Left lung (tissue), 10 donors: ENCODE measurements around the gene PHRF1. TPM values are rescaled to one million over a fixed set of nuclear protein-coding genes. Genes with fewer than 3 reads are reported as not detected.

Experiments used
- ATAC-seq: fragments of 200-7000 bp; cut with Tn5 transposase; one replicate; pipeline ENCODE4 v1.9.1; 2020; ENCODE audit warnings: moderate library complexity
- DNase-seq, 4 donors: peaks; one replicate each; pipeline ENCODE4 v3.0.0-alpha.2; 2013 to 2020
- H3K27ac ChIP-seq, 2 donors: fragments of 200-600 bp; sonication (generic) in 1 of 2; one replicate each; pipeline versions ENCODE4 v1.5.0 to v1.8.0; 2020 to 2021
- H3K27me3 ChIP-seq, 2 donors: fragments of 200-600 bp; sonication (generic) in 1 of 2; one replicate each; pipeline versions ENCODE4 v1.5.0 to v1.8.0; 2020 to 2021
- H3K36me3 ChIP-seq, 2 donors: fragments of 200-600 bp; sonication (generic) in 1 of 2; one replicate each; pipeline versions ENCODE4 v1.5.0 to v1.8.0; 2020 to 2021
- H3K4me1 ChIP-seq, 2 donors: fragments of 200-600 bp; one replicate each; pipeline ENCODE4 v1.8.0; 2021
- H3K4me3 ChIP-seq, 2 donors: fragments of 200-600 bp; sonication (generic) in 1 of 2; one replicate each; pipeline versions ENCODE4 v1.5.0 to v1.8.0; 2020 to 2021; ENCODE audit warnings: mild to moderate bottlenecking in 1 of 2
- H3K9me3 ChIP-seq, 2 donors: fragments of 200-600 bp; sonication (generic) in 1 of 2; one replicate each; pipeline versions ENCODE4 v1.5.0 to v1.8.0; 2020 to 2021
- CTCF ChIP-seq, 2 donors: fragments of 200-600 bp; sonication (generic) in 1 of 2; IDR thresholded peaks; one replicate each; pipeline versions ENCODE4 v1.5.0 to v1.8.0; 2021; ENCODE audit warnings: antibody characterized with exemption in 2 of 2
- intact Hi-C, 2 donors: fragments of 100-400 bp; cut with DNase I; formaldehyde crosslinking; loops; one replicate each; pipeline versions ENCODE4 v1.11.2 to v1.14.2; 2022
- polyA plus RNA-seq, 6 donors: library from polyadenylated mRNA; unstranded; fragments of 120-200 nt; gene quantifications; one replicate each; pipeline ENCODE4 v1.2.1, GENCODE V29; 2013; ENCODE audit not compliant: insufficient read length in 6 of 6
- total RNA-seq, 2 donors: library from RNA; stranded (reverse); fragmentation: NEBNext Ultra II Directional; extraction: Animal tissue kit (Norgen Biotek cat#: 25700); gene quantifications; one replicate each; pipeline ENCODE4 v1.2.1, GENCODE V29; 2021
- donor health status: DM: no; HTN: yes; CAD: no.
- donor health status: DM: no; HTN: no; CAD: no.

The PHRF1 gene
- total and polyA plus RNA-seq, 8 donors: 18.6 to 32.7 (median 23.8) TPM

GRCh38 chr11:533586-534395 lies 42.5 kb upstream of the PHRF1 start:
- Histone ChIP-seq H3K36me3 (peaks cover 0 to 32% of the 10 kb centered on the region in 2 donors), H3K27me3 (peaks cover 0 to 29% of the 10 kb centered on the region in 2 donors), H3K4me3 (peak overlapping the region; percentile 80 to 88), H3K9me3 (no peaks in the 10 kb centered on the region), H3K27ac (no peak overlapping the region), H3K4me1 (peaks cover 14 to 46% of the 10 kb centered on the region in 2 donors)
- DNase-seq (peak in 1 of 4 donors; percentile 33), ATAC-seq (no peak)
- no peak for TF ChIP-seq CTCF (IDR thresholded peaks at IDR 0.05)
- intact Hi-C loops: no loop called here

- H3K27me3 ChIP-seq: peaks cover 0 to 29% of the 10 kb centered on the region in 2 donors
- intact Hi-C loops: no loop called here
- DNase-seq (peak in 3 of 4 donors; percentile 21 to 88 (median 50)), ATAC-seq (peak; percentile 10)
- peaks cover 14 to 46% of the 10 kb centered on the region in 2 donors for H3K4me1 ChIP-seq
- H3K4me3 ChIP-seq: peak overlapping the region; percentile 80 to 88
- H3K36me3 ChIP-seq: peaks cover 0 to 32% of the 10 kb centered on the region in 2 donors
- H3K27ac ChIP-seq: peak overlapping the region; percentile 26 to 61
- no peak for TF ChIP-seq CTCF (IDR thresholded peaks at IDR 0.05)
- H3K9me3 ChIP-seq: no peaks in the 10 kb centered on the region
These were observed 41.7 kb upstream of the PHRF1 start for GRCh38 chr11:534396-535209.

GRCh38 chr11:535210-535518 lies 41.1 kb upstream of the PHRF1 start:
- H3K36me3 ChIP-seq: peaks cover 0 to 29% of the 10 kb centered on the region in 2 donors
- intact Hi-C loops: no loop called here
- peak overlapping the region; percentile 80 to 88 for H3K4me3 ChIP-seq
- peaks cover 14 to 46% of the 10 kb centered on the region in 2 donors for H3K4me1 ChIP-seq
- no peaks in the 10 kb centered on the region for H3K9me3 ChIP-seq
- DNase-seq (no peak), ATAC-seq (no peak)
- H3K27me3 ChIP-seq: peaks cover 0 to 29% of the 10 kb centered on the region in 2 donors
- no peak overlapping the region for H3K27ac ChIP-seq
- no peak for TF ChIP-seq CTCF (IDR thresholded peaks at IDR 0.05)

- Histone ChIP-seq H3K27me3 (peaks cover 0 to 29% of the 10 kb centered on the region in 2 donors), H3K36me3 (peaks cover 0 to 27% of the 10 kb centered on the region in 2 donors), H3K4me3 (peak within 1 kb of the TSS; percentile 80 to 88), H3K4me1 (peaks cover 14 to 46% of the 10 kb centered on the region in 2 donors), H3K27ac (peak within 1 kb of the TSS; percentile 74 to 86), H3K9me3 (no peaks in the 10 kb centered on the region)
- DNase-seq: peak; percentile 92 to 97 (median 96)
- ATAC-seq: peak; percentile 90
- intact Hi-C loops: no loop called here
- no peak for TF ChIP-seq CTCF (IDR thresholded peaks at IDR 0.05)
These were observed 40.5 kb upstream of the PHRF1 start, which contains the start of gene HRAS for GRCh38 chr11:535519-536454. TSS of gene HRAS (minus strand) at chr11:535576.
